ENCODE measurements around the gene BLZF1.

DNA sequence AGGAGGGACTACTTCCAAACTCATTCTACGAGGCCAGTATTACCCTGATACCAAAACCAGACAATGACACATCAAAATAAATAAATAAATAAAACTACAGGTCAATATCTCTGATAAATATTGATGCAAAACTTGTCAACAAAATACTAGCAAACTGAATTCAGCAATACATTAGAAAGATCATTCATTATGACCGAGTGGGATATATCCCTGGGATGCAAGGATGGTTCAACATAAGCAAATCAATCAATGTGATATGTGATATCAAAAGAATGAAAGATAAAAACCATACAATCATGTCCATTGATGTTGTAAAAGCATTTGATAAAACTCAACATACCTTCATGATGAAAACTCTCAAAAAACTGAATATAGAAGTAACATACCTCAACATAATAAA lies 37.1 kb upstream of the BLZF1 start:
- TF ChIP-seq, protein P1, sequence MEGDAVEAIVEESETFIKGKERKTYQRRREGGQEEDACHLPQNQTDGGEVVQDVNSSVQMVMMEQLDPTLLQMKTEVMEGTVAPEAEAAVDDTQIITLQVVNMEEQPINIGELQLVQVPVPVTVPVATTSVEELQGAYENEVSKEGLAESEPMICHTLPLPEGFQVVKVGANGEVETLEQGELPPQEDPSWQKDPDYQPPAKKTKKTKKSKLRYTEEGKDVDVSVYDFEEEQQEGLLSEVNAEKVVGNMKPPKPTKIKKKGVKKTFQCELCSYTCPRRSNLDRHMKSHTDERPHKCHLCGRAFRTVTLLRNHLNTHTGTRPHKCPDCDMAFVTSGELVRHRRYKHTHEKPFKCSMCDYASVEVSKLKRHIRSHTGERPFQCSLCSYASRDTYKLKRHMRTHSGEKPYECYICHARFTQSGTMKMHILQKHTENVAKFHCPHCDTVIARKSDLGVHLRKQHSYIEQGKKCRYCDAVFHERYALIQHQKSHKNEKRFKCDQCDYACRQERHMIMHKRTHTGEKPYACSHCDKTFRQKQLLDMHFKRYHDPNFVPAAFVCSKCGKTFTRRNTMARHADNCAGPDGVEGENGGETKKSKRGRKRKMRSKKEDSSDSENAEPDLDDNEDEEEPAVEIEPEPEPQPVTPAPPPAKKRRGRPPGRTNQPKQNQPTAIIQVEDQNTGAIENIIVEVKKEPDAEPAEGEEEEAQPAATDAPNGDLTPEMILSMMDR (conservative IDR thresholded peaks at IDR 0.05; ENCODE audit: low read length), result no peak
- no peak for TF ChIP-seq EZH2phosphoT487 (IDR thresholded peaks at IDR 0.05; ENCODE audit: borderline replicate concordance)
